Midbrain (tissue), 1 donor: Measurements from ENCODE around the gene CDH13.

Experiments used
- DNase-seq: peaks from one replicate; lab custom pipeline; 2025; lab: John Stamatoyannopoulos, UW

CDH13 gene

GRCh38 chr16:82628088-82628423 is 1.3 kb downstream of the CDH13 start:
- no peak for DNase-seq

- no peak for DNase-seq
These were observed 1.9 kb downstream of the CDH13 start for GRCh38 chr16:82628711-82629110.

- DNase-seq, result no peak
These were observed 2.8 kb downstream of the CDH13 start for GRCh38 chr16:82629441-82630027.

GRCh38 chr16:82630219-82630618 is 3.5 kb downstream of the CDH13 start:
- no peak for DNase-seq

- DNase-seq, result peak; percentile 35
These were observed 3.9 kb downstream of the CDH13 start for GRCh38 chr16:82630688-82631087.

- no peak for DNase-seq
These were observed 5.2 kb downstream of the CDH13 start for GRCh38 chr16:82631701-82632685.

GRCh38 chr16:82633964-82634600 is 7.3 kb downstream of the CDH13 start:
- peak; percentile 73 for DNase-seq

GRCh38 chr16:82634955-82635610 is 8.3 kb downstream of the CDH13 start:
- no peak for DNase-seq

GRCh38 chr16:82636485-82636884 is 9.7 kb downstream of the CDH13 start:
- DNase-seq, result no peak

GRCh38 chr16:82636958-82637357 is 10.2 kb downstream of the CDH13 start:
- no peak for DNase-seq

GRCh38 chr16:82638095-82638798 is 11.5 kb downstream of the CDH13 start:
- no peak for DNase-seq

GRCh38 chr16:82639263-82639662 is 12.5 kb downstream of the CDH13 start:
- DNase-seq, result no peak

- peak; percentile 39 for DNase-seq
These were observed 13.0 kb downstream of the CDH13 start for GRCh38 chr16:82639666-82640336.

GRCh38 chr16:82641336-82641984 is 14.7 kb downstream of the CDH13 start:
- DNase-seq, result no peak

- no peak for DNase-seq
These were observed 16.4 kb downstream of the CDH13 start for GRCh38 chr16:82643136-82643535.

GRCh38 chr16:82643936-82644630 is 17.3 kb downstream of the CDH13 start:
- no peak for DNase-seq

GRCh38 chr16:82646504-82646903 is 19.7 kb downstream of the CDH13 start:
- no peak for DNase-seq

GRCh38 chr16:82649766-82650165 is 23.0 kb downstream of the CDH13 start:
- DNase-seq, result no peak

GRCh38 chr16:82650804-82651203 is 24.0 kb downstream of the CDH13 start:
- DNase-seq, result no peak
